ENCODE measurements around the gene PEF1. TPM values are rescaled to one million over a fixed set of nuclear protein-coding genes. Genes with fewer than 3 reads are reported as not detected.

The PEF1 gene
- total RNA-seq, 4 donors from 2014 or later, result 29.5 to 53.1 (median 42.7) TPM

GRCh38 chr1:31690921-31691320, 46.2 kb upstream of the PEF1 start:
- Histone ChIP-seq H3K9me3 (no peaks in the 10 kb centered on the region), H3K36me3 (no peaks in the 10 kb centered on the region), H3K27ac (no peak overlapping the region), H3K27me3 (no peaks in the 10 kb centered on the region), H3K4me3 (no peak overlapping the region), H3K4me1 (no peaks in the 10 kb centered on the region)
- TF ChIP-seq CTCF (IDR thresholded peaks at IDR 0.05 in 4 of 5, conservative IDR thresholded peaks at IDR 0.05 in 1 of 5), result no peak
- no peak for TF ChIP-seq POLR2A (IDR thresholded peaks at IDR 0.05)
- intact Hi-C loops (cut with DNase I; ENCODE audit: low total_unique reads) (no loop called here), in situ Hi-C loops (cut with MboI; ENCODE audit: low sequenced_read_pairs in 4 of 4) (no loop called here)
- no peak for DNase-seq
- no peak for ATAC-seq

GRCh38 chr1:31689854-31690253, 45.2 kb upstream of the PEF1 start:
- no peak for TF ChIP-seq POLR2A (IDR thresholded peaks at IDR 0.05)
- TF ChIP-seq CTCF (IDR thresholded peaks at IDR 0.05 in 4 of 5, conservative IDR thresholded peaks at IDR 0.05 in 1 of 5), result no peak
- H3K27ac ChIP-seq, result no peak overlapping the region
- no peaks in the 10 kb centered on the region for H3K36me3 ChIP-seq
- no peaks in the 10 kb centered on the region for H3K9me3 ChIP-seq
- DNase-seq (no peak), ATAC-seq (no peak)
- H3K4me3 ChIP-seq, result no peak overlapping the region
- no peaks in the 10 kb centered on the region for H3K27me3 ChIP-seq
- no peaks in the 10 kb centered on the region for H3K4me1 ChIP-seq
- in situ Hi-C loops (cut with MboI; ENCODE audit: low sequenced_read_pairs in 4 of 4) (no loop called here), intact Hi-C loops (cut with DNase I; ENCODE audit: low total_unique reads) (no loop called here)

- Histone ChIP-seq H3K27me3 (no peaks in the 10 kb centered on the region), H3K27ac (no peak overlapping the region), H3K9me3 (no peaks in the 10 kb centered on the region), H3K4me1 (no peaks in the 10 kb centered on the region), H3K36me3 (no peaks in the 10 kb centered on the region), H3K4me3 (no peak overlapping the region)
- DNase-seq (no peak), ATAC-seq (no peak)
- in situ Hi-C loops (cut with MboI; ENCODE audit: low sequenced_read_pairs in 4 of 4), result no loop called here
- TF ChIP-seq POLR2A (IDR thresholded peaks at IDR 0.05) (no peak), CTCF (IDR thresholded peaks at IDR 0.05 in 4 of 5, conservative IDR thresholded peaks at IDR 0.05 in 1 of 5) (no peak)
- intact Hi-C loops (cut with DNase I; ENCODE audit: low total_unique reads), result no loop called here
These were observed 44.7 kb upstream of the PEF1 start for GRCh38 chr1:31689379-31689778.

GRCh38 chr1:31688233-31688918, 43.7 kb upstream of the PEF1 start:
- no peak overlapping the region for H3K4me3 ChIP-seq
- H3K36me3 ChIP-seq, result no peaks in the 10 kb centered on the region
- no peaks in the 10 kb centered on the region for H3K4me1 ChIP-seq
- no peak for ATAC-seq
- intact Hi-C loops (cut with DNase I; ENCODE audit: low total_unique reads) (no loop called here), in situ Hi-C loops (cut with MboI; ENCODE audit: low sequenced_read_pairs in 4 of 4) (no loop called here)
- TF ChIP-seq CTCF (IDR thresholded peaks at IDR 0.05 in 4 of 5, conservative IDR thresholded peaks at IDR 0.05 in 1 of 5) (no peak), POLR2A (IDR thresholded peaks at IDR 0.05) (no peak)
- no peak overlapping the region for H3K27ac ChIP-seq
- no peaks in the 10 kb centered on the region for H3K9me3 ChIP-seq
- no peaks in the 10 kb centered on the region for H3K27me3 ChIP-seq
- no peak for DNase-seq

GRCh38 chr1:31687601-31688000, 42.9 kb upstream of the PEF1 start:
- ATAC-seq (no peak), DNase-seq (no peak)
- H3K27me3 ChIP-seq, result no peaks in the 10 kb centered on the region
- TF ChIP-seq CTCF (IDR thresholded peaks at IDR 0.05 in 4 of 5, conservative IDR thresholded peaks at IDR 0.05 in 1 of 5) (no peak), POLR2A (IDR thresholded peaks at IDR 0.05) (no peak)
- no peak overlapping the region for H3K27ac ChIP-seq
- H3K4me3 ChIP-seq, result no peak overlapping the region
- intact Hi-C loops (cut with DNase I; ENCODE audit: low total_unique reads) (no loop called here), in situ Hi-C loops (cut with MboI; ENCODE audit: low sequenced_read_pairs in 4 of 4) (no loop called here)
- H3K9me3 ChIP-seq, result no peaks in the 10 kb centered on the region
- H3K36me3 ChIP-seq, result no peaks in the 10 kb centered on the region
- H3K4me1 ChIP-seq, result no peaks in the 10 kb centered on the region
